Right lobe of liver (tissue), 6 donors: Measurements from ENCODE around the gene VPS11. TPM values are rescaled to one million over a fixed set of nuclear protein-coding genes. Genes with fewer than 3 reads are reported as not detected.

ENCODE experiments used
- ATAC-seq, 4 donors: fragments of 200-7000 bp; cut with Tn5 transposase; one replicate each; pipeline ENCODE4 v1.9.1; 2020; ENCODE audit warnings: mild to moderate bottlenecking in 4 of 4, moderate library complexity in 4 of 4
- DNase-seq, 3 donors: peaks; one replicate each; pipeline ENCODE4 v3.0.0-alpha.2; 2020
- H3K27ac ChIP-seq, 3 donors: fragments of 200-600 bp; one replicate each; pipeline ENCODE4 v1.8.0; 2022
- H3K27me3 ChIP-seq, 2 donors: fragments of 200-600 bp; one replicate each; pipeline ENCODE4 v1.8.0; 2022
- H3K36me3 ChIP-seq, 4 donors: fragments of 200-600 bp; sonication (generic) in 1 of 4; one replicate each; pipeline versions ENCODE4 v1.5.1 to v1.8.0; 2017 to 2022; ENCODE audit warnings: control low read depth in 1 of 4
- H3K4me1 ChIP-seq, 4 donors: fragments of 200-600 bp; sonication (generic) in 1 of 4; one replicate each; pipeline versions ENCODE4 v1.5.1 to v1.8.0; 2017 to 2022; ENCODE audit warnings: control low read depth in 1 of 4
- H3K4me3 ChIP-seq, 3 donors: fragments of 200-600 bp; one replicate each; pipeline ENCODE4 v1.8.0; 2022
- H3K9me3 ChIP-seq, 4 donors: fragments of 200-600 bp; sonication (generic) in 1 of 4; one replicate each; pipeline versions ENCODE4 v1.5.1 to v1.8.0; 2017 to 2022; ENCODE audit warnings: control low read depth in 1 of 4
- POLR2A ChIP-seq: fragments of 450-650 bp; IDR thresholded peaks from one replicate; pipeline ENCODE4 v1.6.1; 2017; ENCODE audit warnings: antibody characterized with exemption, mild to moderate bottlenecking
- WGBS: methylation state at CpG from one replicate; pipeline ENCODE4 v1.1.6; 2018; ENCODE audit warnings: low coverage, low lambda C conversion rate; ENCODE audit not compliant: insufficient coverage; ENCODE audit errors: missing lambda C conversion rate; 5-methylcytosine and 5-hydroxymethylcytosine counted together
- intact Hi-C, 2 donors: fragments of 100-400 bp; cut with DNase I; formaldehyde crosslinking; loops; one replicate each; pipeline versions ENCODE4 v1.11.2 to v1.14.1; 2022
- total RNA-seq, 6 experiments: library from RNA; depleted of rRNA in 2 of 6; stranded (reverse); fragments of >200 nt in 2 of 6; fragmentation: NEBNext Ultra II Directional in 3 of 6; extraction: Animal tissue kit (Norgen Biotek cat#: 25700) in 3 of 6; gene quantifications; one replicate each; pipeline versions ENCODE4 v1.1.0 to v1.2.4, GENCODE V29; 2016 to 2023
- TF ChIP-seq, protein P1 (sequence below), 4 donors: fragments of 200-600 bp in 3 of 4; fragments of 450-650 bp in 1 of 4; IDR thresholded peaks; one replicate each; pipeline versions ENCODE4 v1.5.1 to v1.8.0; 2016 to 2022; ENCODE audit warnings: antibody characterized with exemption in 4 of 4, mild to moderate bottlenecking in 2 of 4
- donor health status: DM: no; HTN: yes; CAD: no.
- donor health status: DM: no; HTN: no; CAD: no.
- donor health status: DM: no; HTN: no; CAD: no.
- donor health status: DM: no; HTN: yes; CAD: no.
- donor health status: DM: no; HTN: yes; CAD: no.

Gene VPS11
- total RNA-seq, 6 experiments from 2014 or later = 8.5 to 18.3 (median 11.3) TPM

DNA sequence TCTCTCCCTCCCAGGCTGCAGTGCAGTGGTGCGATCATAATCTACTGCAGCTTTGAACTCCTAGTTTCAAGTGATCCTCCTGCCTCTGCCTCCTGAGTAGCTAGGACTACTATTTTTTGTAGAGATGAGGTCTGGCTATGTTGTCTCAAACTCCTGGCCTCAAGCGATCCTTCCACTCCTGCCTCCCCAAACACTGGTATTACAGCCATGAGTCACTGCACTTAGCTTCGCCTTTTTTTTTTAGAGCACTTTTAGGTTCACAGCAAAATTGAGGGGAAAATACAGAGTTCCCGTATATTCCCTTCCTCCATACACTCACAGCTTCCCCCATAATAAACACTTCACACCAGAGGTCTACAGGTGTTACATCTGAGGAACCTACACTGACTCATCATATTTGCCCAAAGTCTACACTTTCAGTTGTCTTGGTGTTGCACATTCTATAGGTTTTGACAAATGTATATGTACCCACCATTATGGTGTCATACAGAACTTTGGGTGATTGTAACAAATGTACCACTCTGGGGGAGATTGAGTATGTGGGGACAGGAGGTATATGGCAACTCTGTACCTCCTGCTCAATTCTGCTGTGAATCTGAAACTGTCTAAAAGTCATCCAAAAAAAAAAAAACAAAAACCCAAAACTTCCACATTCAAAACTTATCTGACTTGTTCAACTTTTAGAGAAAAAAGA, 25.6 kb upstream of the VPS11 start:
- Histone ChIP-seq H3K4me3 (no peak overlapping the region), H3K9me3 (no peaks in the 10 kb centered on the region), H3K27me3 (no peaks in the 10 kb centered on the region), H3K36me3 (peaks cover 0 to 21% (median 11%) of the 10 kb centered on the region in 4 donors), H3K4me1 (no peaks in the 10 kb centered on the region), H3K27ac (no peak overlapping the region)
- intact Hi-C loops = no loop called here
- ATAC-seq (no peak), DNase-seq (no peak)
- 83% methylated on average over 3 of the region's 4 CpGs for WGBS
- TF ChIP-seq POLR2A = no peak
- TF ChIP-seq, protein P1, sequence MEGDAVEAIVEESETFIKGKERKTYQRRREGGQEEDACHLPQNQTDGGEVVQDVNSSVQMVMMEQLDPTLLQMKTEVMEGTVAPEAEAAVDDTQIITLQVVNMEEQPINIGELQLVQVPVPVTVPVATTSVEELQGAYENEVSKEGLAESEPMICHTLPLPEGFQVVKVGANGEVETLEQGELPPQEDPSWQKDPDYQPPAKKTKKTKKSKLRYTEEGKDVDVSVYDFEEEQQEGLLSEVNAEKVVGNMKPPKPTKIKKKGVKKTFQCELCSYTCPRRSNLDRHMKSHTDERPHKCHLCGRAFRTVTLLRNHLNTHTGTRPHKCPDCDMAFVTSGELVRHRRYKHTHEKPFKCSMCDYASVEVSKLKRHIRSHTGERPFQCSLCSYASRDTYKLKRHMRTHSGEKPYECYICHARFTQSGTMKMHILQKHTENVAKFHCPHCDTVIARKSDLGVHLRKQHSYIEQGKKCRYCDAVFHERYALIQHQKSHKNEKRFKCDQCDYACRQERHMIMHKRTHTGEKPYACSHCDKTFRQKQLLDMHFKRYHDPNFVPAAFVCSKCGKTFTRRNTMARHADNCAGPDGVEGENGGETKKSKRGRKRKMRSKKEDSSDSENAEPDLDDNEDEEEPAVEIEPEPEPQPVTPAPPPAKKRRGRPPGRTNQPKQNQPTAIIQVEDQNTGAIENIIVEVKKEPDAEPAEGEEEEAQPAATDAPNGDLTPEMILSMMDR (IDR thresholded peaks at IDR 0.05) = no peak

DNA sequence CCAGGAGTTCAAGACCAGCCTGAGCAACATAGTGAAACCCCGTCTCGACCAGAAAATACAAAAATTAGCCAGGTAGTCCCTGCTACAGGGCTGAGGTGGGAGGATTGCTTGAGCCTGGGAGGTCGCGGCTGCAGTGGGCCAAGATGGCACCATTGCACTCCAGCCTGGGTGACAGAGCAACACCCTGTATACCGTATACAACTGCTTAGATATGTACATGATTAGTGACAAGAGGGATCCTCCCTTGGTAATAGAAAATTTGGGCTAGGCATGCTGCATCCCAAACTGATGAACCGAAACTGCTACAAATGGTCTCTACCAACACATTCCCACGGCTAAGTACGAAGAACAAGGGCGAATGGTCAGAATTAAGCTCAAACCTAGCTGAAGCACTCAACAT, 24.7 kb upstream of the VPS11 start:
- no peak for DNase-seq
- H3K27ac ChIP-seq = no peak overlapping the region
- H3K36me3 ChIP-seq = peaks cover 3 to 31% (median 17%) of the 10 kb centered on the region in 4 donors
- no peaks in the 10 kb centered on the region for H3K9me3 ChIP-seq
- TF ChIP-seq, protein P1 (IDR thresholded peaks at IDR 0.05) = no peak
- TF ChIP-seq POLR2A = no peak
- ATAC-seq = peak in 1 of 4 donors; percentile 9
- WGBS = 89% methylated on average over 6 of the region's 9 CpGs
- no peaks in the 10 kb centered on the region for H3K4me1 ChIP-seq
- H3K27me3 ChIP-seq = no peaks in the 10 kb centered on the region
- no peak overlapping the region for H3K4me3 ChIP-seq
- intact Hi-C loops = no loop called here

DNA sequence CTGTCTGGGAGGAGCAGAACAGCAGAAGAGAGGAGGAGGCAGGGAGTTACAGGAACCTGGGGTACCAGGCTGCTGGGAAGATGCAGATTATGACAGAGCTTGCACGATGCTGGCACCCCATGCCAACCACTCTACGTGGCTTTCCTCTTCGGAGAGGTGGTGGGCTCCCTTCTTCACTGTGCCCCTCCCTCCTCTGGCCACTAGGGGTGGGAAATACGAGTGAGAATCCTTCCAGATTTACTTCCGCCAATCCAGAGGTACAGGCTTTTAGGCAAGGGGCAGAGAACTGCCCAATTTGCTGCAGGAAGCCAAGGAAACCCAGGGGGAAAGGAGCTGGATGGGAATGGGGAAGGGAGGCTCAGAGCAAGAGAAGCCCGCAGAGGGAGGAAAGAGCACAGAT, 22.9 kb upstream of the VPS11 start:
- TF ChIP-seq, protein P1 (IDR thresholded peaks at IDR 0.05) = no peak
- no peak for TF ChIP-seq POLR2A
- 89% methylated on average over 3 of the region's 6 CpGs for WGBS

DNA sequence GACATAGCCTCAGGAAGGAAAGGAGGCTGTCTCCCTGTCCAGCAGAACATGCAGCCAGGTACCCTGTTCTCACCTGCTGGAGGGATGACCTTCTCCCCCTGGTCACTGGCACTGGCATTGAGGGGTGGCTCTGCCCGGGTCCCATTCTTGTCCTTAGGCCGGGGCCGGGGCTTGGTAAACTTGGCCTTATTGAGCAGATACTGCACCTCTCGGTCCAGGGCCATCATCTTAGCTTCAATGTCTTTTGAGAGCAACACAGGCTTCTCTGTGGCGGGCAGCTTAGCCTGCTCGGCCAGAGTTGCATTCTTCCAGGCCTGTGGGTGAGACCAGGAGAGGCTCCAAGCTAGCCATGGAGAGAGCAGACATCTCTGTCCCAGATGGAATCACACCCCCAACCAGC, 21.1 kb upstream of the VPS11 start:
- H3K27ac ChIP-seq = no peak overlapping the region
- ATAC-seq = no peak
- no peaks in the 10 kb centered on the region for H3K9me3 ChIP-seq
- DNase-seq = no peak
- H3K27me3 ChIP-seq = no peaks in the 10 kb centered on the region
- peaks cover 11 to 67% (median 40%) of the 10 kb centered on the region in 4 donors for H3K36me3 ChIP-seq
- H3K4me1 ChIP-seq = no peaks in the 10 kb centered on the region
- WGBS = 100% methylated on average over 1 of the region's 6 CpGs
- TF ChIP-seq POLR2A = no peak
- TF ChIP-seq, protein P1 (IDR thresholded peaks at IDR 0.05) = no peak
- intact Hi-C loops = no loop called here
- no peak overlapping the region for H3K4me3 ChIP-seq

More for the DNA sequence above, 22.9 kb upstream of the VPS11 start:
- Histone ChIP-seq H3K4me1 (no peaks in the 10 kb centered on the region), H3K27me3 (no peaks in the 10 kb centered on the region), H3K36me3 (peaks cover 9 to 49% (median 29%) of the 10 kb centered on the region in 4 donors), H3K27ac (no peak overlapping the region), H3K4me3 (no peak overlapping the region), H3K9me3 (no peaks in the 10 kb centered on the region)
- no peak for DNase-seq
- intact Hi-C loops = no loop called here
- peak in 2 of 4 donors; percentile 4 to 6 for ATAC-seq
